HG03066 (cell line): ENCODE measurements around the gene PRR5.

Source experiments
- ATAC-seq: cut with Tn5 transposase; IDR thresholded peaks from one replicate; pipeline ENCODE4 v1.9.1; 2021; ENCODE audit warnings: low read depth; ENCODE audit not compliant: unreplicated experiment

Gene PRR5

DNA sequence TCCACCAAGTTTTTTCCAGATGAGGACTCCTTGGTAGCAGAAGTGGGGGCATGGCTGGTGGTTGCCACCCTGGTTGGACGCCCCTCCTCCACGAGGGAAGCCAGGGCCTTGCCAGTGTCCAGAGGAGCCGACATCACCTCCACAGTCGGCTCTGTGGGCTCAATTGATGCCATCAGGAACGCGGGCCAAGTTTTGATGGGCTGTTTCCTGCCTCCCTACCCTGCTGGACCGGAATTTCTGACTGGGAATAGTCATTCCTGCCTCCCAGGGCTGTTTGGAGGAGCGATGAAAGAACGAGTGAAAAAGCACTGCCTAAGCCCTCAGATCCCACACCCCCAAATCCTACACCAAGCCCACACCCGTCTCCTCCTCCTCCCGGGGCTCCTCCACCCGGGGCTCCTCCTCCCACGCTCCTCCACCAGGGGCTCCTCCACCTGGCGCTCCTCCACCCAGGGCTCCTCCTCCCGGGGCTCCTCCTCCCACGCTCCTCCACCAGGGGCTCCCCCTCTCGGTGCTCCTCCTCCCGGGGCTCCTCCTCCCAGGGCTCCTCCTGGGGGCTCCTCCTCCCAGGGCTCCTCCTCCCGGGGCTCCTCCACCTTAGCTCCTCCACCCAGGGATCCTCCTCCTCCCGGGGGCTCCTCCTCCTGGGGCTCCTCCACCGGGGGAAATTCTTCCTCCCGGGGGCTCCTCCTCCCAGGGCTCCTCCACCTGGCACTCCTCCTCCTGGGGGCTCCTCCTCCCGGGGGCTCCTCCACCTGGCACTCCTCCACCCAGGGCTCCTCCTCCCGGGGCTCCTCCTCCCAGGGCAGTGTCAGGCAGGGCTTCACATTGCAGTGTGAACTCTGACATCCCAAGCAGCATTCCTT is 10.0 kb upstream of the PRR5 start:
- no peak for ATAC-seq

DNA sequence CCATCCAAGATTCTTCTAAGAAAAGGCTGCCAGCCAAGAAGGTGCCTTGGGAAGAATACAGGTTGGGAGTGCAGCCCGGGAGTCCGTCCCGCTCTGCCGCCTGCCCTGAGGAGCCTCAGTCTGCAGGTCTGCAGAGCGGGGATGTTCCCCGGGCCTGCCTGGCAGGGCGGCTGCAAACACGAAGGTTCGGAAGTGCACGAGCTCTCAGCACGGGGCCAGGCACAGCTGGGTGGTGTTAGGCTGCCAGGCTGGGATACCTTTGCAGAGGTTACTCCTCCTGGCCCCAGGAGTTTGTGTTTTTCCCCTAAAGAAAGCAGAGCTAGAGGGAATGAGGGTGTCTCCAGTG is 9.4 kb upstream of the PRR5 start:
- no peak for ATAC-seq

DNA sequence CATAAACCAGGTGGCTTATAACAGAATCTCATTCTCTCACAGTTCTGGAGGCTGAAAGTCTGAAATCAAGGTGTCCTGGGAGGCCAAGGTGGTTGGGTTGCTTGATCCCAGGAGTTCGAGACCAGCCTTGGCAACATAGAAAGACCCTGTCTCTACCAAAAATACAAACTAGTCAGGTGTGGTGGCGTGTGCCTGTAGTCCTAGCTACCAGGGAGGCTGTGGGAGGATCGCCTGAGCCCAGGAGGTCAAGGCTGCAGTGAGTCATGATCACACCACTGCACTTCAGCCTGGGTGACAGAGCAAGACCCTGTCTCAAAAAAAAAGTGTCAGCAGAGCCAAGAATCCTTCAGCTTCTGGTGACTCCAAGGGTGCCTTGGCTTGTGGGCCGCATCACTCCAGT is 8.9 kb upstream of the PRR5 start:
- ATAC-seq: no peak

DNA sequence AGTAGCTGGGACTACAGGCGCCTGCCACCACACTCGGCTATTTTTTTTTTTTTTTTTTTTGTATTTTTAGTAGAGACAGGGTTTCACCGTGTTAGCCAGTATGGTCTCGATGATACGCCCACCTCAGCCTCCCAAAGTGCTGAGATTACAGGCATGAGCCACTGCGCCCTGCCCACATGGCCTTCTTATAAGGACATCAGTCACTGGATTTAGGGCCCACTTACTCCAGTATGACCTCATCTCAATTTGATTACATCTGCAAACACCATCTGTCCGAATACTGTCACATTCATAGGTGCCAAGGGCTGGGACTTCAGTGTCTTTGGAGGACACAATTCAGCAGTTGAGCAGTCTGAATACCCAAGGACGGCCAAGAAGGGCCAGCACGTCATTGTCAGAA is 8.2 kb upstream of the PRR5 start:
- ATAC-seq: no peak

DNA sequence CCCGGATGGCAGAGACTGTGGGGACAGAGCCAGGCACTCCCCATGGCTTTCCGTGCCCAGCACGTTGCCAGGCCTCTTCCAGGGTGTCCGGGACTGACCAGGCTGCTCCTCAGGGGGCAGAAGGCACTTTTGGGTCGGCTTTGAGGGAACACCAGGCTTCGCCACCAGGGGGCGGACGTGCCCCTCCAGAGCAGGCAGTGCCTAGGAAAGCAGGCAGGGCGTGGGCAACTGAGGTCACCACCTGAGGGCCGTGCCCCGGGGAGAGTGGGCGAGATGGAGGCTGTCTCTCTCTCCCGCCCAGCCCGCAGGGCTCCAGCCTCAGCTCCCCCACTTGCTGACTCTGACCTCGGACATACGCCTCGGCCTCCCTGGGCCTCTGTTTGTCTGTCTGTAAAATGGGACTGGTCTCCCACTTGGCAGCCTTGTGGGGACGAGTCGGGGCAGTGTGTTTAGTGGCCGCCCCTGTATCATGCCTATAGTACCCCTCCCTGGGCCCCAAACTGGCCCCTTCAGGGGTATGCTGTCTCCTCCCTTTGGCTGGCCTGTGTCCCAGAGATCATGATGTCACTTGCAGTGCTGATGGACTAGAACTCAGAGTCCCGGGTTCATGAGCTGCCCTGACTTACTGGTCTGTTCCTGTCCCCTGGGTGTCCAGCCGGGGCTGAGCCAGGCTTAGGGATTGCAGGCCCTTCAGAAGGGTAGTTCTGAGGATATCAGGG is 4.4 kb upstream of the PRR5 start:
- ATAC-seq: no peak

DNA sequence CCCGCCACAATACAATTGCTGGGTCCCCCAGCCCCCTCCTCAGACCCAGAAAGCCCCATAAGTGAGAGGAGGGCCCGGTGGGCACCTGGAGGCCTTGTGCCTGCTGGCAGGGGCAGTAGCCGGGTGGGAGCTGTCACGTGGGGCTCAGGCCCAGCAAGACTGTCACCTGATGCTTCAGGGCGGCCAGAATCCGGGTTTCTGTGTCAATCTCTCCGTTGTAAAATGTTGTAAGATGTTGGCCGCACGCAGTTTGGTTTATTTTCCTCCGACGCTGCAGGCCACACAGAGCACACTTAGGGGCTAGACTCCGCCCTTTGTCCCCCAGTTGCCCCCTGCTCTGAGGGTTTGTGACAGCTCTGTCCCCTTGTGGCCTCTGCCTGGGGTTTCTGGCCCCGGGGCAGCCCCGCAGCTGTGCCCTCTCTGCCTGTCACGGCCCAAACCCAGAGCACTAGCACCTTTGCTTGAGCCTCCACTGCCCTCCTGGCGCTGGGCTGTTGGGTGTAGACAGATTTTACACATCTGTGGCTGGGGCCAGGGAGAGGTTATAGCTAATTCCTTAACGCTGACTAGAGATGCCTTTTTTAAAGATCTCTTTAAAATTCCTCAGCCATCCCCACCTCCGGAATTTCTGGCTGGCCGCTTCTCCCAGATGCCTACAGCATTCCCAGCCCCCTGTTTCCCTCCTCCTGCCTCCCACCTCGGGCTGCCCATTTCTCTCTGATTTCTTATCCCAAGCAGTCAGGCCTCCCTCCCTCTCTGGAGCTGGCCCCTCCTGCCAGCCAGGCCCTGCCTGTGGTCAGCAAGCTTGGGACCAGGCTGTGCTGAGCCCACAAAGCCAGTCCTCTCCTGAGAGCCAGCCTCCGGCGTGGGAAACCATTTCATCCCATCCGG is 3.2 kb upstream of the PRR5 start:
- no peak for ATAC-seq

DNA sequence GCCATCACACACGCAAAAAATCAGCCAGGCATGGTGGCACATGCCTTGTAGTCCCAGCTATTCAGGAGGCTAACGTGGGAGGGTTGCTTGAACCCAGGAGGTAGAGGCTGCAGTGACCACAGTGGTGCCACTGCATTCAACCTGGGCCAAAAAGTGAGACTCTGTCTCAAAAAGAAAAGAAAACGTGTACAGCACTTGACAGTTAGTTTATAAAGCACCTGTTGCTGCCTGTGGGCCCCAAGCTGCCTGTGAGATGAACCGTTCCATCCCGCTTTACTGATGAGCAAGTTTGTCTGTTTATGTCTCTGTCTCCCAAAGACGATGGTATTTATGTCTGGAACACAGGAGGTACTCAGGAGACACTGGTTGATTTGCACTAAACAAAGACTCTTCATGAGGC is 1.5 kb upstream of the PRR5 start:
- no peak for ATAC-seq

DNA sequence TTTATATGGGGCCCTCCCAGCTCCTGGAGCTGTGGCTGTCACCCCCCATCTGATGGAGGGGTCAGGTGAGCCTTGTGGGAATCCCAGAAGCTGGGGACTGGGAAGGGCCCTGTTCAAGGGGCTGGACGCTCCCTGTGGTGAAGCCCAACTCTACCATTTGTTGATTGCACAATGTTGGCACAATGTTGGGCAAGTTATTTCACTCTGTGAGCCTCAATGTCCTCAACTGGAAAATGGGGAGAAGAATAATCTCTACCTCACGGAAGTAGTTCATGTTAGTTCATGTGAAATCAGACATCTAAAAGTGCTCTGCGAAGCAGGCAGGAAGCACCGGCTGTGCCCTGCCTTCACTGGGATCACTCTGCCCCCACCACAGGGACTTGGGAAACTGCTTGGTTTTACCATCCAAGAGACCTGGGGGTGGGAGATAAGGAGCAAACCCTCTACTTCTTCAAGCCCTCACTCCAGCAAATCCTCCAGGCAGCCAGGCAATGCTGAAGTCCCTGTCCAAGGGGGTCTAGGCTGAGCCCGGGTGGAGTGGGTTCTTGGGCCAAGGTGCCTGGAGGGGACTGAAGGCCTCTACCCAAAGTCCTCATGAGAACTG is 715 bp upstream of the PRR5 start:
- ATAC-seq: peak; percentile 22

DNA sequence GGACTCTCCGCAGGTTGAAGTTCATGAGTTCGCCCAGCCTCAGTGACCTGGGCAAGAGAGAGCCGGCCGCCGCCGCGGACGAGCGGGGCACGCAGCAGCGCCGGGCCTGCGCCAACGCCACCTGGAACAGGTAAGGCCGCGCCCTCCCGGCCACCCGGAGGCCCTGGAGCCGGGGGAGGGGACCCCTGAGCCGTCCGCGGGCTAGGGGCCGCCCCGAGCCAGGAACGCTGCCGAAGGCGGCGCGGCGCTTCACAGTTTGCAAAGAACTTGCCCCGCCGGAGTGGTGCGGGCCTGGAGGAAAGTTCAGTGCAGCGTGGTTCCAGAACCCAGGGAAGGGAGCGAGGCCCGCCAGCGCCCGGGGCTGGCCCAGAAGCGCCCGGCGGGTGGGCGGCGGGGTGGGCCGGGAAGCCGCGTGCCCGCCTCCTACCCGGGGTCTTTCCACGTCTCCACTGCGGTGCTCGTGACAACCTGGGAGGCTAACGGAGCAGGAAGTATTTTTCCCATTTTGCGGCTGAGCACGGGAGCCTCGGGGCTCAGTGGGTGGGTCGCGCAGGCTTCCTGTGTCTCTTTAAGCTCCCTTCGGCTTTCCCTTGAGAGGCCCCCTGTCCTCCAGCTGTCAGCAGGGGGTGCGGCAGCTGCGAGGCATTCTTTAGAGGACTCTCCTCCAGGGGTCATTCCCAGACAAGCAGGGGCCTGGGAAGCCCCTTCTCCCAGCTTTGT is 635 bp downstream of the PRR5 start:
- peak; percentile 33 for ATAC-seq

DNA sequence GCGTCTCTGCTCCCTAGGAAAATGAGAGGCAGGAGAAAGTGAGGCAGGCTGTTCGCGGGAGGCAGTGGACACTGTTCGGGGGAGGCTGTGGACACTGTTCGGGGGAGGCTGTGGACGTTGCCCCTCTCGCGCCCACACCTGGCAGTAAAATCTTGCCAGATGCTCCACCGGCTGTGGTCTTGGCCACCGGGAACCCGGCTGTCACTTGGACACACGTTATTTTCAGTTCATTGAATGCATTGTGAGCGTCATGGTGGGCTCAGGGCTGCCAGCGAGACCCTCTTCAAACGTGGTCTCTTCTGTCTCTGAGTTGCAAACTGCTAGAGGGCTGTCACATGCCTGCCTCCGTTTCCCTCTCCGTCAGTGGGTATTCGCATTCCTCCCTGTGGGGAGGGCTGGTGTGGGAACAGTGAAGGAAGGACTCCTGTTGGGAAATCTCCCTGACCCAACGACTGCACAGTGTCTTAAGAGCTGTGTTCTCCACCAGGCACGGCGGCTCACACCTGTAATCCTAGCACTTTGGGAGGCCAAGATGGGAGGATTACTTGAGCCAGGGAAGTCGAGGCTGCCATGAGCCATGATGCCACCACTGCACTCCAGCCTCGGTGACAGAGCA is 1.4 kb downstream of the PRR5 start:
- ATAC-seq: no peak

DNA sequence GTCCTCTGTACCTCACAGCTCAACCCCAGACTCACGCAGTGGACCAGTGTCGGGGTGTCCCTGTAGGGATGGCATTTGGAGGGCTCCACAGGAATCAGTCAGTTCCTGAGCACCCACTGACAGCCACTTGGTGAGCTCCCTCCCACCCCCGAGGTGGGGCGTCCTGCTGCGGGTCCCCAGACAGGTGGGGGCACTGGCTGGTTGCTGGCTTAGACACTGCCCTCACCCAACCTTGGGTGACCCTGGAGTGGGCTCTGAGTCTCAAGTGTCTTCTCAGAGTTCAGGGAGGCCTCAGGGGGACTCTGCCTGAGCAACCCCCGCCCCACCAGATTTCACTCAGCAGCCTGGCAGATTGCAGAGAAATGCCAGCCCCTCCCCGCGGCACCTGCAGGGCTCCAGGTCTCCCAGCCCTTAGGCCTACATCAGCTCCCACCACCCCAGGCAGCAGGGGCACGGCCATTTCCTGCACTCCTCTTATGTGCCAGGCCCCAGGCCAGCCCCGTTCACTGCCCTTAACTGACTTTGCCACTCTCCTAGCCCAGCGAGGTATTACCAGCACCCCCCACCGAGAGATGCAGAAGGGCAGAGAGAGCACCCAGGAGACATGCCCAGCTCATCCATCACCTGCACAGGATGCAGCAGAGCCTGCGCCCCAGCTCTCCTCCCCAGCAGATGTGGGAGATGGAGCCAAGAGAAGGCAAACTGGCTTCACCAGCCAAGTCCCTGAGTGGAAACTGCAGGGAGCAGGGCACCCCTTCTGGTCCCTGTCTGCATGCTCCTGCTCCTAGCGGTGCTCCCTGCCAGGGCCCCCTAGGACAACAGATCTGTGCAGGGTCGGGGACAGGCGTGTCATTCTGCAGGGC is 2.4 kb downstream of the PRR5 start:
- ATAC-seq: no peak

DNA sequence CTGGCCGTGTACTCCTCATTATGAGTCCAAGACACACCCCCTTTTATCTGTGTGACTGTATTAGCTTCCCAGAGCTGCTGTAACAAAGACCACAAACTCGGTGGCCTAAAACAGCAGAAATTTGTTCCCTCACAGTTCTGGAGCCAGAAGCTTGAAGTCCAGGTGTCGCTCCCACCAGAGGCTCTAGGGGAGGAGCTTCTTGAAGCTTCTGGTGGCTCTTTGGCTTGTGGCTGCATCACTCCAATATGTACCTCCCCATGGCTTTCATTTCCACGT is 3.0 kb downstream of the PRR5 start:
- no peak for ATAC-seq

DNA sequence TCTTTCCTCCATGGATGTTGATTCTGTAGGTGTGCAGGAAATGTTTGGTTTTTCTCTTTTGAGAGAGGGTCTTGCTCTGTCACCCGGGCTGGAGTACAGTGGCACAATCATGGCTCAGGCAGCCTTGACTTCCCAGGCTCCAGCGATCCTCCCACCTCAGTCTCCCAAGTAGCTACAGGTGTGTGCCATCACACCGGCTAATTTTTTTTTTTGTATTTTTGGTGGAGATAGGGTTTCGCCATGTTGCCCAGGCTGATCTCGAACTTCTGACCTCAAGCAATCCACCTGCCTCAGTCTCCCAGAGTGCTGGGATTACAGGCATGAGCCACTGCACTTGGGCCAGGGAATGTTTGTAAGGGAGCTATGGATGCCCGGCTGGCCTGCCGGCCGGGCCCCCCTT is 4.5 kb downstream of the PRR5 start:
- no peak for ATAC-seq

DNA sequence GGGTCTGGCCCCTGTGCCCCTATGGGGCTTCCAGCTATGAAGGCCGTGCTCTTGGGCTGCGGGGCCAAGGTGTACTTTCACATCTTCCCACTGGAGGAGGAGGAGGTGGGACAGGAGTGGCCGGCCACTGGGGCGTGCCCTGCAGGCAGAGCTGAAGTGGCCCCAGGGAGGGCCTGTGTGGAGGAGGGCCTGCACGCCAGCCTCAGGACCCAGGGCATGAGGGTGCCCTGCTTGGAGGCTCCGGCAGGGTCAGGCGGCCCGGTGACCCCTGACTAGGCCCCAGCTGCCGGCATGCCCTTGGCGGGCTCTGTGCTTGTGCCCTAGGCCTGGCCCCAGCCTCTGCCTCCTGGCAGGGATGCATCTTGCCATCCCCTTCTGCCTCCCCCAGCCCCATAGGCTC is 5.2 kb downstream of the PRR5 start:
- ATAC-seq: no peak

DNA sequence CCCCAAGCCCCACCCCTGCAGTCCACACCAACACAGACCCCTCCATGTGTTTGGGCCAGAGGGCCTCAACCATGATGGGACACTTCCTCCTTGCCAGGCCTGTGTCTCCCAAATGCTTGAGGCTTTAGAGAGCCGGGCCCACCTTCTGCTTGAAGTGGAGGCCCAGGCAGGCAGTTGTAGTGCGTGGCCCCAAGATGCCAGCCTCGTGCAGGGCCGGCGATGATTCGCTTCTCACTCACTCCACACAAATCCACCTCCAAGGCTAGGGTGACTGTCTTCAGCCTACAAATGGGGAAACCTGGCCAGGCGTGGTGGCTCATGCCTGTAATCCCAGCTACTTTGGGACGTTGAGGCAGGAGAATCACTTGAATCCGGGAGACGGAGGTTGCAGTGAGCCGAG is 5.7 kb downstream of the PRR5 start:
- ATAC-seq: no peak

DNA sequence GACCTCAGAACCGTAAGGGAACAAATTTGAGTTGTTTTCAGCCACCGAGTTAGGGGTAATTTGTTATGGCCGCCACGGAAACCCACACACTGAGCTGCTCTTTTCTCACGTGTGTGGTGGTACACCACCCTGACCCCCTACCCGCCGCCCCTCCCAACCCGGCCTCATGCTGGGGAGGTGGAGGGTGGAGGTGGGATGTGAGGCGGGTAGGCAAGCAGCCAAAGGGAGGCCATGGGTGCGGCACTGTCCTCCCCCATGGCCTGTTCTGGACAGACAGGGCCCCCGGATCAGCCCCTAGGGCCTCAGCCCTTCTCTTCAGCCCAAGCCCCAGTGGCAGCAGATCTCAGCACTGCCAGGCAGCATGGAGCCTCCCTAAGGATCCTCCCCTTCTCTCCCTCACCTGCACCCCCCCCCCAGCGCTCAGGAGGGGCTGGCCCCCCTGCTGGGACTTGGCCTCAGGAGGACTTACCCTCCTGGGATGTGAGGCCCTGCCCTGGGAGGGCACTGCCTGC is 7.9 kb downstream of the PRR5 start:
- no peak for ATAC-seq

DNA sequence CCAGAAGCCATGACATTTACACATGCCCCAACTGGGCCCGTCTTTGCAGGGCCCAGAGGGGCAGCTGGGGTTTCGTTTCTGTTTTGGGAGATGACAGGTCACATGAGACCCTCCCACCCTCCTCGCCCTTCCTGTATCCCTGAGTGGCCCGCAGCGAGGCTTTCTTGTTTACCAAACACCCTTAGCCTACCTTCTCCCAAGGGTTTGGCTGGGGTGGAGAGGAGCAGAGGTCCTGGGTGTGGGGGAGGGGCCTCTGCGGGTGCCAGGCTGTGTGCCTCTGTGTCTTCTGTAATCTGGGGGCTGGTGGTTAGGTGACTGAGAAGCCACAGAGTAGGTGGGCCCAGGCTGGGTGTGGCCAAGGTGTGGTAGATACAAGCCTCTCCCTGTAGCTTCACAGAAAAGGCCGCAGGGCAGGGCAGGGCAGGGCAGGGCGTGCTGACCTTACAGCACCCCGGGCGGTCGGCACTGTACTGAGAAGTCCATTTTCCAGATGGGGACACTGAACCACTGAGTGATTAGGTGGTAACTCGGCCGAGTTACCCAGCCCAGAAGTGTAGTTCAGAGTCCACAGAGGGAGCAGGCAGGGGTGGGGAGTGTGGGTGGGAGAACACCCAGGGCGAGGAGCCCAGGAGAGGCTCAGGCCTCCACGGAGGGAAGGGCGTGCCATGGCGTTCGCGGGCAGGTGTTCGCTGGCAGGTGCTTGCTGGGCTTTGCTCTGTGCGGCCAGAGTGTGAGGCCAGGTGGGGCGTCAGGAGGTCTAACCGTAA is 8.7 kb downstream of the PRR5 start:
- ATAC-seq: no peak

DNA sequence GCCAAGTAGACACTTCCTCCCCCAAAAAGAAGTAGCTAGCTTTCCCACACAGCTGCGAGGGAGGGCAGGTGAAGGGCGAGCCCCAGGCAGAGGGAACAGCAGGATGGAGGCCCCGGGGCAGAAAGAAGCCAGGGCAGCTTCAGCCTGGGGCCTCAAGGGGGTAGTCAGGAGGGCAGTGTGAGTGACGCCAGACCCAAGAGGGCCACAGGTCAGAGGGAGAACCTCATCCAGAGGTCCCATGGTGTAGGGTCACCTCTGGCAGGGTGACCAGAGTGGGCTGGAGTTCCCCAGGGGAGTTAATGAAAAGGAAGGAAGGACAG is 9.2 kb downstream of the PRR5 start:
- no peak for ATAC-seq
